Activated naive CD8-positive, alpha-beta T cell treated with anti-CD3 and anti-CD28 coated beads, Interleukin-2, amount 50 U/mL, for 24 hours (primary cell): ENCODE data around the gene DHX36.

Experiments used
- ATAC-seq: fragments of 150-1000 bp; cut with Tn5 transposase; one replicate; pipeline ENCODE4 v1.10.0; 2021
- DNase-seq: peaks from one replicate; pipeline ENCODE4 v3.0.0; 2021
- H3K27ac Mint-ChIP-seq: one replicate; pipeline ENCODE4 v1.8.0; 2021; ENCODE audit warnings: mild to moderate bottlenecking, mixed read lengths
- H3K27me3 Mint-ChIP-seq: one replicate; pipeline ENCODE4 v1.8.0; 2021; ENCODE audit warnings: mixed read lengths
- H3K36me3 Mint-ChIP-seq: one replicate; pipeline ENCODE4 v1.8.0; 2021; ENCODE audit warnings: low read depth, mixed read lengths
- H3K4me1 Mint-ChIP-seq: one replicate; pipeline ENCODE4 v1.8.0; 2021; ENCODE audit warnings: mixed read lengths
- H3K4me3 Mint-ChIP-seq: one replicate; pipeline ENCODE4 v1.8.0; 2021; ENCODE audit warnings: mild to moderate bottlenecking, moderate library complexity, mixed read lengths
- H3K9me3 Mint-ChIP-seq: one replicate; pipeline ENCODE4 v1.8.0; 2021; ENCODE audit warnings: mixed read lengths

DHX36 gene

DNA sequence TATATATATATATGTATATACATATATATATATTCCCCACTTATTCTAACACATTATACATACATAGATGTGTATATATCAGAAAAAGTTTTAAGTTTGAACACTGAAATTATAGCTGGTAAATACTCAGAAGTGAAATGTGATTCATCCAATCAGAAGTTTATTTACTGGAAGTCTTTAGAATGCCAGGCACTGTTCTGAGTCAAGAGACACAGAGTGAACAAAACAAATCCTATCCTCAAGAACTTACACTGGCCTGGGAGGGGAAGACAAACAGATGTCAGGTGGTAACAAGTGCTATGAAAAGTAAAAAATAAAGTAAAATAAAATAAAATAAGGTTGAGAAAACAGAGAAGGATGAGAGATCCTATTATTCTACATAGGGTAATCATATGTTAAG is 13.4 kb downstream of the DHX36 start:
- ATAC-seq: no peak
- Mint-ChIP-seq H3K27me3 (no peaks in the 10 kb centered on the region), H3K4me3 (no peak overlapping the region), H3K9me3 (no peaks in the 10 kb centered on the region), H3K4me1 (peaks cover 22% of the 10 kb centered on the region), H3K27ac (no peak overlapping the region), H3K36me3 (peaks cover 64% of the 10 kb centered on the region)
- no peak for DNase-seq

DNA sequence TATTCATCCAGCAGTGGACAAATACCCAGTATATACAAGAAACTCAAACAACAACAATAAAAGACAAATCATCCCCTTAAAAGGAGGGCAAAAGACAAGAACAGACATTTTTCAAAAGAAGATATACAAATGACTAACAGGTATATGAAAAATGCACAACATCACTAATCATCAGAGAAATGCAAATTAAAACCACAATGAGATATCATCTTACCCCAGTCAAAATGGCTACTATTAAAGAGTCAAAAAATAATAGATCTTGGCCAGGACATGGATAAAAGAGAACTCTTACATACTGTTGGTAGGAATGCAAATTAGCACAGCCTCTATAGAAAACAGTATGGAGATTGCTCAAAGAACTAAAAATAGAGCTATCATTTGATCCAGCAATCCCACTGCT is 16.9 kb downstream of the DHX36 start:
- Mint-ChIP-seq H3K27ac (peak overlapping the region; percentile 60), H3K36me3 (peaks cover 58% of the 10 kb centered on the region), H3K4me1 (peaks cover 22% of the 10 kb centered on the region), H3K4me3 (no peak overlapping the region), H3K27me3 (no peaks in the 10 kb centered on the region), H3K9me3 (no peaks in the 10 kb centered on the region)
- ATAC-seq: no peak
- no peak for DNase-seq

DNA sequence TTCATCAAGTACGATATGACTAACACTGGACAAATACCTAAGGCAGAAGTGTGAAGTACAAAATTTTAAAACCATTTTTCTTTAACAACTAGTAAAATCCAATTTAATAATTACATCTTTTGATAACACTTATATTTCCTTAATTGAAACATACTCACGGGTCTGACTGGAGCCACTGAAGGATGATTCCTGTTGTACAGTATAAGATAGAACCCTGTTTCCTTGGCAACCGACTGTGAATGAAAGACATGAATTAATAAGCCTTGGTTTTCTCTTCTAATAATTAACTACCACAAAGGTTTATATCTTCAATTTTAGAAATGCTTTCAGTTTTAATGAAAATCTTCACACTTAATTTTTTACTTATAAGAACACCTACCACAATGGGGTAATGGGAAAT is 19.4 kb downstream of the DHX36 start:
- ATAC-seq: no peak
- Mint-ChIP-seq H3K27ac (no peak overlapping the region), H3K36me3 (peaks cover 68% of the 10 kb centered on the region)

GRCh38 chr3:154304116-154304786 is 20.0 kb downstream of the DHX36 start:
- Mint-ChIP-seq H3K4me3 (no peak overlapping the region), H3K9me3 (no peaks in the 10 kb centered on the region), H3K27me3 (no peaks in the 10 kb centered on the region), H3K27ac (no peak overlapping the region), H3K36me3 (peaks cover 66% of the 10 kb centered on the region), H3K4me1 (peaks cover 16% of the 10 kb centered on the region)
- ATAC-seq: no peak
- no peak for DNase-seq

More for the DNA sequence above, 19.4 kb downstream of the DHX36 start:
- H3K4me1 Mint-ChIP-seq: peaks cover 20% of the 10 kb centered on the region
- DNase-seq: no peak
- no peak overlapping the region for H3K4me3 Mint-ChIP-seq
- H3K27me3 Mint-ChIP-seq: no peaks in the 10 kb centered on the region
- H3K9me3 Mint-ChIP-seq: no peaks in the 10 kb centered on the region

DNA sequence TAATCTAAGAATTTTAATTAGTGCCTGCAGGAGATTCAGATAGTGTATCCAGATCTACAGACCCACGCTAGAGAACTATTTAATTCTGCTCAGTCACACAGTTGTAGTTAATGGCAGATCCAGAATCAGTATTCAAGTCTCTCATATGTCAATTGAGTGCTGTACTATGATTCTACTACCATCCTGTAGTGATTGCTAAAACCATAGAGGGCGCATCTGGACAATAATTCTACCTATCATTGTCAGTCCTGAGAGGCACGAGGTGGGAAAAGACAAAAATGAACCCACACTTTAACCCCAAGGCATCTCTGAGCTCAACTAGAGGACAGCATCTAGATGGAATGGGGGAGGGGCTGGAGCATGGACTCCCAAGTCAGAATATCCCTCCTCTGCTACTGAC is 22.7 kb downstream of the DHX36 start:
- no peak for DNase-seq
- H3K4me1 Mint-ChIP-seq: no peaks in the 10 kb centered on the region
- no peak overlapping the region for H3K27ac Mint-ChIP-seq
- H3K36me3 Mint-ChIP-seq: peaks cover 61% of the 10 kb centered on the region
- H3K9me3 Mint-ChIP-seq: no peaks in the 10 kb centered on the region
- H3K27me3 Mint-ChIP-seq: no peaks in the 10 kb centered on the region
- no peak for ATAC-seq
- no peak overlapping the region for H3K4me3 Mint-ChIP-seq

DNA sequence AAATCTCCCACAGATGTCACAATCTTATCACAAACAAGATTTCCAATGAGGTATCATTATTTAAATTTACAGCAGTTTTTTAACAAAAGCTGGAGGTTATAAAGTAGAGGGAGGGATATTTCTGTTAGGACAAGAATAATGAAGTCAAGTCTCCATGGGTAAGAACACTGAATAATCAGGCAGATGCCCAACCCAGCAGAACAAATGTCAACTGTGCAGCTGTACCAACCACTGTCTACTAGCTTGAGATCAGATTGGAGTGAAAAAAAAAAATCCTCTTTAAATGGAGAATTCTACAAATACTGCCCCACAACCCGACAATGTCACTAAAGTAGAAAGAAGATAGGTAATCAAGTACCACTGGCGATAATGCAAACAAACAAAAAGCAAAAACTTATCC is 30.3 kb downstream of the DHX36 start:
- Mint-ChIP-seq H3K36me3 (peaks cover 63% of the 10 kb centered on the region), H3K27ac (no peak overlapping the region), H3K4me1 (no peaks in the 10 kb centered on the region), H3K9me3 (no peaks in the 10 kb centered on the region), H3K27me3 (no peaks in the 10 kb centered on the region), H3K4me3 (no peak overlapping the region)
- DNase-seq (no peak), ATAC-seq (no peak)

DNA sequence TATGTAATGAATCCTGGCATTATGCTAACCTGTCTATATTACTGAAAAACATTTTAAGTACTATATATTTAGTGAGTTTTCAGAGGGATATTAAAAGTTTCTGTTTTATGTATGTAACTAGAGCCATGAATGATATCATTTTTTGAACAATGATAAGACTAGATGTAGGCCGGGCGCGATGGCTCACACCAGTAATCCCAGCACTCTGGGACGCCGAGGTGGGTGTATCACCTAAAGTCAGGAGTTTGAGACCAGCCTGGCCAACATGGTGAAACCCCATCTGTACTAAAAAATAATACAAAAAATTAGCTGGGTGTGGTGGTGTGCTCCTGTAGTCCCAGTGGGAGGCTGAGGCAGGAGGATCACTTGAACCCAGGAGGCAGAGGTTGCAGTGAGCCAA is 34.1 kb downstream of the DHX36 start:
- ATAC-seq: no peak
- no peaks in the 10 kb centered on the region for H3K9me3 Mint-ChIP-seq
- DNase-seq: no peak
- no peak overlapping the region for H3K4me3 Mint-ChIP-seq
- peaks cover 67% of the 10 kb centered on the region for H3K36me3 Mint-ChIP-seq
- no peaks in the 10 kb centered on the region for H3K27me3 Mint-ChIP-seq
- no peak overlapping the region for H3K27ac Mint-ChIP-seq
- H3K4me1 Mint-ChIP-seq: no peaks in the 10 kb centered on the region

- H3K9me3 Mint-ChIP-seq: no peaks in the 10 kb centered on the region
- no peak overlapping the region for H3K27ac Mint-ChIP-seq
- ATAC-seq: no peak
- DNase-seq: no peak
- no peak overlapping the region for H3K4me3 Mint-ChIP-seq
- peaks cover 65% of the 10 kb centered on the region for H3K36me3 Mint-ChIP-seq
- H3K27me3 Mint-ChIP-seq: no peaks in the 10 kb centered on the region
- H3K4me1 Mint-ChIP-seq: no peaks in the 10 kb centered on the region
Measured at GRCh38 chr3:154285221-154285620, 39.1 kb downstream of the DHX36 start.

DNA sequence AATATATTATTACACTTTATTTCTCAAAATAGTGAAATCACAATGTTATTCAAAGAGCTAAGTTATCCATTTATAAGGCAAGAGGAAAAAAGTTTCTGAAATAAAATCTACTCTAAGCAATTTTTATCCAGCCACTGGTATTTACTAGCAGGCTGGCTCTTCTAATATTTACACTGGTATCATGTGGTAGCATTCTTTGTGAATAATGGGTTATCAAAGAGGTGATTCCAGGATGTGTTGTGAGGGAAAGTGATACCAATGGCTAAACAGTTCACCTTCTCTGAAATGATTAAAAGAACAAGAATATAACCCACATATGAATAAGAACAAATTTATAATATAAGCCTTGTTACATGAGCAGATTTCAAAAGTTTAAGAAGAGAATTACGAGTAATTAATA is 44.1 kb downstream of the DHX36 start:
- ATAC-seq (no peak), DNase-seq (no peak)
- Mint-ChIP-seq H3K36me3 (peaks cover 72% of the 10 kb centered on the region), H3K9me3 (no peaks in the 10 kb centered on the region), H3K4me3 (no peak overlapping the region), H3K27me3 (no peaks in the 10 kb centered on the region), H3K4me1 (no peaks in the 10 kb centered on the region), H3K27ac (no peak overlapping the region)

GRCh38 chr3:154275965-154276364 is 48.3 kb downstream of the DHX36 start:
- Mint-ChIP-seq H3K4me3 (no peak overlapping the region), H3K27me3 (no peaks in the 10 kb centered on the region), H3K27ac (no peak overlapping the region), H3K4me1 (no peaks in the 10 kb centered on the region), H3K36me3 (peaks cover 71% of the 10 kb centered on the region), H3K9me3 (no peaks in the 10 kb centered on the region)
- DNase-seq: no peak
- ATAC-seq: no peak

- Mint-ChIP-seq H3K36me3 (peaks cover 72% of the 10 kb centered on the region), H3K27me3 (no peaks in the 10 kb centered on the region), H3K27ac (no peak overlapping the region), H3K4me3 (no peak overlapping the region), H3K9me3 (no peaks in the 10 kb centered on the region), H3K4me1 (no peaks in the 10 kb centered on the region)
- ATAC-seq: no peak
- DNase-seq: no peak
Measured at GRCh38 chr3:154275292-154275691, 49.0 kb downstream of the DHX36 start.

DNA sequence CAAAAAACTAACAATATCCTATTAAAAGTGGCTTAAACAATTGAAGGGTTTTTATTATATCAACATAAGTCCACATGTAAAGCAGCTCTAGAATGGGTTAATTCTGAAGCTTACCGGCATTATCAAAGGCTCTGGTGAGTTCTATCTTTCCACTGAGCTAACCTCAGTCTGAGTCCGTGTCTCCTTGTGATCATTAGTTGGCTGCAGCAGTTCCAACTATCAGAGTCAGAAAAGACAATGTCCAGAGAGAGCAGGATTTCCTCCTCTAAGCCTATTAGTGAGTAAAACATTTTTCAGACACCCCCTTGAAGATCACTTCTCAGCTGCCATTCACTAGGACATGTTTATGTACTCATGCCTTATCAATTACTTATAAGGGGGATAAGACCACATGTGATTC is 49.9 kb downstream of the DHX36 start:
- Mint-ChIP-seq H3K9me3 (no peaks in the 10 kb centered on the region), H3K27ac (no peak overlapping the region), H3K27me3 (no peaks in the 10 kb centered on the region), H3K4me1 (no peaks in the 10 kb centered on the region), H3K4me3 (no peak overlapping the region), H3K36me3 (peaks cover 75% of the 10 kb centered on the region)
- DNase-seq (no peak), ATAC-seq (no peak)

DNA sequence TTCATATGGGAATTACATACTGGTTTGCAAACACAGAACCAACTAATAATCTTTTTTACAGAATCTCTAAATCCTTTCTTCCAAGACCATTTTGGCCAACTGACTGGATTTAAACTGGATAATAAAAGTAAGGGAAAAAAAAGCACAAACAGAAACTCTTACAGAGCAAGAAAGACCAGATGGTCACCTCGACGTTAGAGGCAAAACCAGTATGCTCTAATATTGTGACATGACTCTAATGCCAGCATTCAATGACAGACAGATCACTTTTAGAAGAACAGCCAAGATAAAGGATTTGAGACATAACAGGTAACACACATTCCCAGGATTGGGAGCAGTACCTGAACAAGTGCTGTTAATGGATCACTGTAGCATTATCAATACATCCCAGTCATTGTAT is 50.9 kb downstream of the DHX36 start:
- H3K36me3 Mint-ChIP-seq: peaks cover 75% of the 10 kb centered on the region
- no peaks in the 10 kb centered on the region for H3K27me3 Mint-ChIP-seq
- H3K27ac Mint-ChIP-seq: no peak overlapping the region
- no peaks in the 10 kb centered on the region for H3K9me3 Mint-ChIP-seq
- no peak overlapping the region for H3K4me3 Mint-ChIP-seq
- DNase-seq (no peak), ATAC-seq (no peak)
- no peaks in the 10 kb centered on the region for H3K4me1 Mint-ChIP-seq

DNA sequence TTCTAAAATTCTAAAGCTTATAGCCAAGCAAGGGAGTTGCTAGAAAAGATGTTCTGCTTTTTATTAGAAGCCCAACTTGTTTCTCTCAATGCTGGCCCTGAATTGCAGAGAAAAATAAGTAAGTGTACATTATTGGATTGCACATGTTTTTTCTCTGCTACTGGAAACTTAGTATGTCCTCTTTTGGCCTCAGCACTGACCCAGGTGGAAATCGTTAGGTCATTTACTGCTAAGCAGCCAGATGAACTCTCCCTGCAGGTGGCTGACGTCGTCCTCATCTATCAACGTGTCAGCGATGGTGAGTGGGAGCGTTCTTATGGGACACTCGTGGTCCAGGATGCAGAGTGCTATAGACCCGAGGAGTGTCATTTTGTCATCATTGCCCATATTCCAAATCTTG is 69.8 kb downstream of the DHX36 start:
- no peak overlapping the region for H3K27ac Mint-ChIP-seq
- H3K36me3 Mint-ChIP-seq: peaks cover 47% of the 10 kb centered on the region

GRCh38 chr3:154252759-154253638 is 71.3 kb downstream of the DHX36 start:
- H3K36me3 Mint-ChIP-seq: peaks cover 37% of the 10 kb centered on the region
- no peak overlapping the region for H3K27ac Mint-ChIP-seq
- H3K27me3 Mint-ChIP-seq: no peaks in the 10 kb centered on the region
- DNase-seq: peak; percentile 77
- H3K4me1 Mint-ChIP-seq: peaks cover 2% of the 10 kb centered on the region
- H3K4me3 Mint-ChIP-seq: no peak overlapping the region
- peak; percentile 72 for ATAC-seq
- H3K9me3 Mint-ChIP-seq: no peaks in the 10 kb centered on the region

More for the DNA sequence above, 69.8 kb downstream of the DHX36 start:
- DNase-seq (no peak), ATAC-seq (no peak)
- Mint-ChIP-seq H3K27me3 (no peaks in the 10 kb centered on the region), H3K4me1 (peaks cover 2% of the 10 kb centered on the region), H3K9me3 (no peaks in the 10 kb centered on the region), H3K4me3 (no peak overlapping the region)
